Brain microvascular endothelial cell (primary cell): ENCODE results near the gene UQCRC1.

Source experiments
- DNase-seq: peaks from one replicate; pipeline ENCODE4 v3.0.0-alpha.2; 2020
- H3K27ac ChIP-seq: fragments of 250-450 bp; sonication (Bioruptor Pico); 2 replicates; pipeline ENCODE4 v1.5.1; 2020; ENCODE audit warnings: mild to moderate bottlenecking, moderate library complexity
- H3K27me3 ChIP-seq: fragments of 250-450 bp; sonication (Bioruptor Pico); replicated peaks from 2 replicates; pipeline ENCODE4 v1.5.1; 2020; ENCODE audit warnings: mild to moderate bottlenecking
- H3K36me3 ChIP-seq: fragments of 250-450 bp; sonication (Bioruptor Pico); replicated peaks from 2 replicates; pipeline ENCODE4 v1.5.1; 2020; ENCODE audit warnings: mild to moderate bottlenecking
- H3K4me3 ChIP-seq: 2 replicates; pipeline ENCODE4 v1.5.1; 2011; ENCODE audit warnings: low read depth, mild to moderate bottlenecking, control low read depth, low read length, moderate library complexity
- CTCF ChIP-seq: IDR thresholded peaks from 2 replicates; pipeline ENCODE4 v1.5.1; 2011; ENCODE audit warnings: low read depth, mild to moderate bottlenecking, moderate library complexity, low read length, control low read depth, inconsistent platforms; ENCODE audit errors: missing control alignments
- in situ Hi-C: cut with HindIII; loops from 2 replicates; pipeline ENCODE4 v1.10.0; 2017; ENCODE audit warnings: low sequenced_read_pairs, low pct_ligation_motif_present

UQCRC1 gene

GRCh38 chr3:48617559-48617958, 8.1 kb upstream of the UQCRC1 start:
- H3K36me3 ChIP-seq: no peaks in the 10 kb centered on the region
- no peak for DNase-seq
- H3K4me3 ChIP-seq: no peak overlapping the region
- no peak for TF ChIP-seq CTCF
- H3K27ac ChIP-seq: no peak overlapping the region
- in situ Hi-C loops: no loop called here
- no peaks in the 10 kb centered on the region for H3K27me3 ChIP-seq

DNA sequence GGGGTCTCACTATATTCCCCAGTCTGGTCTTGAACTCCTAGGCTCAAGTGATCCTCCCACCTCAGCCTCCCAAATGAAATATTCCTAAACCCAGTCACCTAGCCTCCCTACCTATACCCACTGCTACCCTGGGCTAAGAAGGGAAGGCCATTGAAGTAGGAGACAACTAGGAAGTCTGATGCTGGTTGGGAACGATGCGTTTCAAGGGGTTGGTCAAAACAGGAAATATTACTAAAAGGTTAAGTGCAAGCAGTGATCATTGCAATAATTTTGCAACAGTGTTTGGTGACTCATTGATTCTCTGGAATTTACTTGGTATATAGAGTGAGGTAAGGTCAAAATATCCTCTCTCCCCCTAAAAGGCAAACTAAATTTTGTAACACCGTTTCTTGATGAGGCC, 4.6 kb upstream of the UQCRC1 start:
- peak; percentile 9 for DNase-seq

GRCh38 chr3:48612309-48612708, 2.9 kb upstream of the UQCRC1 start:
- no peak overlapping the region for H3K4me3 ChIP-seq
- in situ Hi-C loops: no loop called here
- no peak for TF ChIP-seq CTCF
- no peak for DNase-seq
- no peaks in the 10 kb centered on the region for H3K36me3 ChIP-seq
- no peaks in the 10 kb centered on the region for H3K27me3 ChIP-seq
- no peak overlapping the region for H3K27ac ChIP-seq

More for the DNA sequence above, 4.6 kb upstream of the UQCRC1 start:
- H3K4me3 ChIP-seq: no peak overlapping the region
- no peaks in the 10 kb centered on the region for H3K36me3 ChIP-seq
- in situ Hi-C loops: no loop called here
- no peak for TF ChIP-seq CTCF
- no peaks in the 10 kb centered on the region for H3K27me3 ChIP-seq
- no peak overlapping the region for H3K27ac ChIP-seq

DNA sequence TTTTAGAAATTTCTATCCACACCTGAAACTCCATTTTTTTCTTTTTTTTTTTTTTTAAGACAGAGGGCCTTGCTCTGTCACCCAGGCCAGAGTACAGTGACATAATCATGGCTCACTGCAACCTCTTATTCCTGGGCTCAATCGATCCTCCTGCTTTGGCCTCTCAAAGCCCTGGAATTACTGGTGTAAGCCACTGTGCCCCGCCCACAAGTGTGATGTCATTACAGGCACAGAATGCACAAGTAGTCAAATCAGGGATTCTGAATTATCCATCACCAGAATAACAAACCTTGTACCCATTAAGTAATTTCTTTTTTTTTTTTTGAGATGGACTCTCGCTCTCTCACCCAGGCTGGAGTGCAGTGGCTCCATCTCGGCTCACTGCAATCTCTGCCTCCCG, 1.9 kb downstream of the UQCRC1 start:
- Histone ChIP-seq H3K4me3 (no peak overlapping the region), H3K27ac (no peak overlapping the region), H3K27me3 (no peaks in the 10 kb centered on the region), H3K36me3 (peaks cover 37% of the 10 kb centered on the region)
- in situ Hi-C loops: no loop called here
- no peak for TF ChIP-seq CTCF
- DNase-seq: no peak

GRCh38 chr3:48601622-48601994, 7.8 kb downstream of the UQCRC1 start:
- Histone ChIP-seq H3K36me3 (peaks cover 74% of the 10 kb centered on the region), H3K27me3 (no peaks in the 10 kb centered on the region), H3K4me3 (no peak overlapping the region), H3K27ac (no peak overlapping the region)
- no peak for TF ChIP-seq CTCF
- in situ Hi-C loops: no loop called here
- no peak for DNase-seq
